ENCODE measurements around the gene LEF1. TPM values are rescaled to one million over a fixed set of nuclear protein-coding genes. Genes with fewer than 3 reads are reported as not detected.

Gene LEF1
- total RNA-seq, 1 experiment from 2014 or later: 22.3 TPM

DNA sequence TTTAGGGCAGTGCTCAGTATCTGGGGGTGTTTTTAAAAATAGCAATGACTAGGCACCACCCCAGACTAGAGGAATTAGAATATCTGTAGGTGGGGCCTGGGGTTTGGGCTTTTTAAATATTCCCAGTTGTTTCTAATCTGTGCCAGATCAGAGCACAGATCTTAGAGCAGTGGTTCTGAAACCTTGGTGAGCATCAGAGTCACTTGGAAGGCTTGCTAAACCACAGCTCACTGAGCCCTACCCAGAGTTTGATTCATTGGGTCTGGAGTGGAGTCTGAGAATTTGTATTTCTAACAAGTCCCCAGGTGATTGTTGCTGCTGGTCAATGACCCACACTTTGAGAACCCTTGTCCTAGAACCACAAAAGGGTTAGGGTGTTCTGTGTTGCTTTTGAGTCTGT is 162.4 kb downstream of the LEF1 start:
- no peak overlapping the region for H3K4me3 Mint-ChIP-seq (ENCODE audit: unreplicated experiment)
- H3K27ac Mint-ChIP-seq (ENCODE audit: unreplicated experiment): no peak overlapping the region
- Histone ChIP-seq H3K4me1 (no peaks in the 10 kb centered on the region), H3K4me3 (ENCODE audit: low read depth, low read length) (no peak overlapping the region), H3K36me3 (ENCODE audit: control insufficient read depth, insufficient read depth, low read length) (no peaks in the 10 kb centered on the region; the same call in 1 of the 2 replicates), H3K9me3 (no peaks in the 10 kb centered on the region), H3K27me3 (replicated peaks; ENCODE audit: control insufficient read depth, insufficient read depth, low read length) (no peaks in the 10 kb centered on the region)
- CTCF ChIA-PET: no interaction called here
- peaks cover under 1% of the 10 kb centered on the region for H3K9me3 Mint-ChIP-seq (ENCODE audit: unreplicated experiment)
- no peak for DNase-seq
- POLR2A ChIA-PET: no interaction called here
- peaks cover 5% of the 10 kb centered on the region for H3K36me3 Mint-ChIP-seq (ENCODE audit: insufficient read depth, unreplicated experiment)
- TF ChIP-seq, protein P1, sequence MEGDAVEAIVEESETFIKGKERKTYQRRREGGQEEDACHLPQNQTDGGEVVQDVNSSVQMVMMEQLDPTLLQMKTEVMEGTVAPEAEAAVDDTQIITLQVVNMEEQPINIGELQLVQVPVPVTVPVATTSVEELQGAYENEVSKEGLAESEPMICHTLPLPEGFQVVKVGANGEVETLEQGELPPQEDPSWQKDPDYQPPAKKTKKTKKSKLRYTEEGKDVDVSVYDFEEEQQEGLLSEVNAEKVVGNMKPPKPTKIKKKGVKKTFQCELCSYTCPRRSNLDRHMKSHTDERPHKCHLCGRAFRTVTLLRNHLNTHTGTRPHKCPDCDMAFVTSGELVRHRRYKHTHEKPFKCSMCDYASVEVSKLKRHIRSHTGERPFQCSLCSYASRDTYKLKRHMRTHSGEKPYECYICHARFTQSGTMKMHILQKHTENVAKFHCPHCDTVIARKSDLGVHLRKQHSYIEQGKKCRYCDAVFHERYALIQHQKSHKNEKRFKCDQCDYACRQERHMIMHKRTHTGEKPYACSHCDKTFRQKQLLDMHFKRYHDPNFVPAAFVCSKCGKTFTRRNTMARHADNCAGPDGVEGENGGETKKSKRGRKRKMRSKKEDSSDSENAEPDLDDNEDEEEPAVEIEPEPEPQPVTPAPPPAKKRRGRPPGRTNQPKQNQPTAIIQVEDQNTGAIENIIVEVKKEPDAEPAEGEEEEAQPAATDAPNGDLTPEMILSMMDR (IDR thresholded peaks at IDR 0.05; ENCODE audit: insufficient read depth in 1 of 2, low read depth in 1 of 2, low read length in 1 of 2, severe bottlenecking in 1 of 2, unreplicated experiment in 1 of 2): no peak
- H3K27me3 Mint-ChIP-seq (ENCODE audit: insufficient read depth, unreplicated experiment): no peaks in the 10 kb centered on the region
- H3K4me1 Mint-ChIP-seq (ENCODE audit: low read depth, unreplicated experiment): no peaks in the 10 kb centered on the region
- intact Hi-C loops (cut with micrococcal nuclease; ENCODE audit: unreplicated experiment): no loop called here
- no TSS peak for BruUV-seq (replicated peaks)

DNA sequence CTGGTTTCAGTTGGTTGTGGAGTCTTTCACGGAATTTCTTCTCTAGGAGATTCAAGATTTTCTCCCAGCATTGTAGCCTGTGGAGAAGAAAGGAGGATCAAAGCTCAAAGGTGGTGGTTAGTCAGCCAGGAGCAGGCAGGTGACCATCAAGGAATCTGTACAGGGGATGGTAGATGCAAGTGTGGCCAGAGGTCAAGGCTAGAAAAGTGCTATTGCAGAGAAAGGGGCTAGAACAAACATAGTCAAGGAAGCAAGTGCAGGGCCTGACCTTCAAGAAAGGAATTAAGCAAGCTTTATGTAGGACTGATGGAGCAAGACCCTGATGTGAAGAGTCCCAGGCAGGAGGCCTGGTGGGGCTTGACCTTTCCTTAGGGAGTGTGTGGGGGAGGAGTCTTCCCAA is 162.9 kb downstream of the LEF1 start:
- ChIA-PET POLR2A (no interaction called here), CTCF (no interaction called here)
- DNase-seq: no peak
- no peaks in the 10 kb centered on the region for H3K27me3 ChIP-seq (replicated peaks; ENCODE audit: control insufficient read depth, insufficient read depth, low read length)
- no peaks in the 10 kb centered on the region for H3K4me1 Mint-ChIP-seq (ENCODE audit: low read depth, unreplicated experiment)
- intact Hi-C loops (cut with micrococcal nuclease; ENCODE audit: unreplicated experiment): no loop called here
- BruUV-seq (replicated peaks): no TSS peak
- H3K36me3 ChIP-seq (ENCODE audit: control insufficient read depth, insufficient read depth, low read length): no peaks in the 10 kb centered on the region; the same call in 1 of the 2 replicates
- H3K27ac Mint-ChIP-seq (ENCODE audit: unreplicated experiment): no peak overlapping the region
- H3K9me3 Mint-ChIP-seq (ENCODE audit: unreplicated experiment): peaks cover 6% of the 10 kb centered on the region
- no peaks in the 10 kb centered on the region for H3K9me3 ChIP-seq
- H3K36me3 Mint-ChIP-seq (ENCODE audit: insufficient read depth, unreplicated experiment): no peaks in the 10 kb centered on the region
- no peaks in the 10 kb centered on the region for H3K27me3 Mint-ChIP-seq (ENCODE audit: insufficient read depth, unreplicated experiment)
- no peak overlapping the region for H3K4me3 ChIP-seq (ENCODE audit: low read depth, low read length)
- H3K4me3 Mint-ChIP-seq (ENCODE audit: unreplicated experiment): no peak overlapping the region
- H3K4me1 ChIP-seq: no peaks in the 10 kb centered on the region
- TF ChIP-seq, protein P1 (IDR thresholded peaks at IDR 0.05; ENCODE audit: insufficient read depth in 1 of 2, low read depth in 1 of 2, low read length in 1 of 2, severe bottlenecking in 1 of 2, unreplicated experiment in 1 of 2): no peak

DNA sequence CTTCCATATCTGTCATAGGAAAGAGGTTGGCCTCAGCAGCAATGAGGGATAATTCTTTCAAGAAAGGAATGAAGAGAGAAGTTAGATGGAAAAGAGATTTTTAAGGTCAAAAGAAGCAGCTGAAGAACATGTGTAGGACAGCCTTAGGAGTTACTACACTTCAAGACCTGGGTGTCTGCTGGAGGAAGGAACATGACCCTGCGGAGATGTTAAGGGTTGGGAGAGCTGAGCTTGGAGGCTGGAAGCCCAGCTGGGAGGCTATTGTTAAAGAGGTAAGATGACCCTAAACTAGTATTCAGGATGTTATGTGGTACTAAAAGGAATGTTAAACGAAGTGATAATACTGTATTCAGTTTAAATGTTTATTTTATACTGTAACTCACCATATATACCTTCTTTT is 164.1 kb downstream of the LEF1 start:
- Histone ChIP-seq H3K4me1 (no peaks in the 10 kb centered on the region), H3K36me3 (ENCODE audit: control insufficient read depth, insufficient read depth, low read length) (no peaks in the 10 kb centered on the region; the same call in 1 of the 2 replicates), H3K4me3 (ENCODE audit: low read depth, low read length) (no peak overlapping the region), H3K9me3 (no peaks in the 10 kb centered on the region), H3K27me3 (replicated peaks; ENCODE audit: control insufficient read depth, insufficient read depth, low read length) (no peaks in the 10 kb centered on the region)
- no peaks in the 10 kb centered on the region for H3K4me1 Mint-ChIP-seq (ENCODE audit: low read depth, unreplicated experiment)
- ChIA-PET POLR2A (no interaction called here), CTCF (no interaction called here)
- no peak overlapping the region for H3K4me3 Mint-ChIP-seq (ENCODE audit: unreplicated experiment)
- intact Hi-C loops (cut with micrococcal nuclease; ENCODE audit: unreplicated experiment): no loop called here
- H3K27me3 Mint-ChIP-seq (ENCODE audit: insufficient read depth, unreplicated experiment): no peaks in the 10 kb centered on the region
- no TSS peak for BruUV-seq (replicated peaks)
- TF ChIP-seq, protein P1 (IDR thresholded peaks at IDR 0.05; ENCODE audit: insufficient read depth in 1 of 2, low read depth in 1 of 2, low read length in 1 of 2, severe bottlenecking in 1 of 2, unreplicated experiment in 1 of 2): no peak
- H3K9me3 Mint-ChIP-seq (ENCODE audit: unreplicated experiment): peaks cover 14% of the 10 kb centered on the region
- no peak overlapping the region for H3K27ac Mint-ChIP-seq (ENCODE audit: unreplicated experiment)
- DNase-seq: no peak
- H3K36me3 Mint-ChIP-seq (ENCODE audit: insufficient read depth, unreplicated experiment): no peaks in the 10 kb centered on the region
